HEK293 (cell line): ENCODE results near the gene VEZF1.

Experiments
- RBAK ChIP-seq: fragments of 450-650 bp; formaldehyde crosslinking; IDR thresholded peaks from 2 replicates; pipeline ENCODE4 v1.5.1; 2016; ENCODE audit warnings: missing biosample characterization, missing genetic modification characterization
- ZBTB8A ChIP-seq: fragments of 450-650 bp; formaldehyde crosslinking; IDR thresholded peaks from 2 replicates; pipeline ENCODE4 v1.5.1; 2016; ENCODE audit warnings: missing biosample characterization, missing genetic modification characterization
- ZNF549 ChIP-seq: fragments of 450-650 bp; IDR thresholded peaks from 2 replicates; pipeline ENCODE4 v1.5.1; 2018; ENCODE audit warnings: missing biosample characterization, missing genetic modification characterization, mild to moderate bottlenecking, inconsistent platforms, moderate library complexity
- TF ChIP-seq, protein P1 (sequence below): fragments of 450-650 bp; formaldehyde crosslinking; IDR thresholded peaks from 2 replicates; pipeline ENCODE4 v1.5.1; 2016; ENCODE audit warnings: missing biosample characterization, missing genetic modification characterization, low read depth
- TF ChIP-seq, protein P2 (sequence below): fragments of 450-650 bp; formaldehyde crosslinking; IDR thresholded peaks from 2 replicates; pipeline ENCODE4 v1.5.1; 2016; ENCODE audit warnings: missing biosample characterization, missing genetic modification characterization

DNA sequence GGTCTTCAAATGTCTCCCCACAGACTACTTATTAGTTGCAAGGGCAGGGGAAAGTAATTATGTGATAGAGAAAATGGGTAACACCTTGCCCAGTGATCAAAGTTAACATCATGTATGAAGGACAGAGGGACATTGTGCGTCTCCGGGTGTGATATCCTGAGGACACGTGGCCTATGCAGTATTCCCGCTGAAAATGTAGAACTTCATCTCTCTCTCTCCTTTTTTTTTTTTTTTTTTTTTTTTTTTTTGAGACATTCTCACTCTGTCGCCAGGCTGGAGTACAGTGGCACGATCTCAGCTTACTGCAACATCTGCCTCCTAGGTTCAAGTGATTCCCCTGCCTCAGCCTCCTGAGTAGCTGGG is 24.9 kb downstream of the VEZF1 start:
- TF ChIP-seq, protein P1, sequence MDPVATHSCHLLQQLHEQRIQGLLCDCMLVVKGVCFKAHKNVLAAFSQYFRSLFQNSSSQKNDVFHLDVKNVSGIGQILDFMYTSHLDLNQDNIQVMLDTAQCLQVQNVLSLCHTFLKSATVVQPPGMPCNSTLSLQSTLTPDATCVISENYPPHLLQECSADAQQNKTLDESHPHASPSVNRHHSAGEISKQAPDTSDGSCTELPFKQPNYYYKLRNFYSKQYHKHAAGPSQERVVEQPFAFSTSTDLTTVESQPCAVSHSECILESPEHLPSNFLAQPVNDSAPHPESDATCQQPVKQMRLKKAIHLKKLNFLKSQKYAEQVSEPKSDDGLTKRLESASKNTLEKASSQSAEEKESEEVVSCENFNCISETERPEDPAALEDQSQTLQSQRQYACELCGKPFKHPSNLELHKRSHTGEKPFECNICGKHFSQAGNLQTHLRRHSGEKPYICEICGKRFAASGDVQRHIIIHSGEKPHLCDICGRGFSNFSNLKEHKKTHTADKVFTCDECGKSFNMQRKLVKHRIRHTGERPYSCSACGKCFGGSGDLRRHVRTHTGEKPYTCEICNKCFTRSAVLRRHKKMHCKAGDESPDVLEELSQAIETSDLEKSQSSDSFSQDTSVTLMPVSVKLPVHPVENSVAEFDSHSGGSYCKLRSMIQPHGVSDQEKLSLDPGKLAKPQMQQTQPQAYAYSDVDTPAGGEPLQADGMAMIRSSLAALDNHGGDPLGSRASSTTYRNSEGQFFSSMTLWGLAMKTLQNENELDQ (tag by site-specific recombination), result no peak
- TF ChIP-seq RBAK (tag by site-specific recombination) (no peak), ZNF549 (tag by site-specific recombination) (no peak), ZBTB8A (tag by site-specific recombination) (no peak)
- TF ChIP-seq, protein P2, sequence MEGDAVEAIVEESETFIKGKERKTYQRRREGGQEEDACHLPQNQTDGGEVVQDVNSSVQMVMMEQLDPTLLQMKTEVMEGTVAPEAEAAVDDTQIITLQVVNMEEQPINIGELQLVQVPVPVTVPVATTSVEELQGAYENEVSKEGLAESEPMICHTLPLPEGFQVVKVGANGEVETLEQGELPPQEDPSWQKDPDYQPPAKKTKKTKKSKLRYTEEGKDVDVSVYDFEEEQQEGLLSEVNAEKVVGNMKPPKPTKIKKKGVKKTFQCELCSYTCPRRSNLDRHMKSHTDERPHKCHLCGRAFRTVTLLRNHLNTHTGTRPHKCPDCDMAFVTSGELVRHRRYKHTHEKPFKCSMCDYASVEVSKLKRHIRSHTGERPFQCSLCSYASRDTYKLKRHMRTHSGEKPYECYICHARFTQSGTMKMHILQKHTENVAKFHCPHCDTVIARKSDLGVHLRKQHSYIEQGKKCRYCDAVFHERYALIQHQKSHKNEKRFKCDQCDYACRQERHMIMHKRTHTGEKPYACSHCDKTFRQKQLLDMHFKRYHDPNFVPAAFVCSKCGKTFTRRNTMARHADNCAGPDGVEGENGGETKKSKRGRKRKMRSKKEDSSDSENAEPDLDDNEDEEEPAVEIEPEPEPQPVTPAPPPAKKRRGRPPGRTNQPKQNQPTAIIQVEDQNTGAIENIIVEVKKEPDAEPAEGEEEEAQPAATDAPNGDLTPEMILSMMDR, result no peak
